Nephron (organoid): Measurements from ENCODE around the gene C19orf67.

Source experiments
- H3K27ac Mint-ChIP-seq, 3 experiments: 2 replicates each; pipeline ENCODE4 v1.8.0; 2020; ENCODE audit warnings: mixed read lengths in 3 of 3, mild to moderate bottlenecking in 2 of 3, moderate library complexity in 1 of 3
- H3K27me3 Mint-ChIP-seq: 2 replicates; pipeline ENCODE4 v1.8.0; 2021; ENCODE audit warnings: low read depth, mild to moderate bottlenecking, moderate library complexity, mixed read lengths
- H3K36me3 Mint-ChIP-seq: 2 replicates; pipeline ENCODE4 v1.8.0; 2020; ENCODE audit warnings: low read depth, mixed read lengths
- H3K4me1 Mint-ChIP-seq: 2 replicates; pipeline ENCODE4 v1.8.0; 2020; ENCODE audit warnings: mixed read lengths
- H3K4me3 Mint-ChIP-seq, 3 experiments: 2 replicates each; pipeline ENCODE4 v1.8.0; 2020; ENCODE audit warnings: mild to moderate bottlenecking in 3 of 3, mixed read lengths in 3 of 3, moderate library complexity in 2 of 3
- H3K9me3 Mint-ChIP-seq: 2 replicates; pipeline ENCODE4 v1.8.0; 2020; ENCODE audit warnings: mixed read lengths
- CTCF ChIP-seq, 3 experiments: fragments of 200-600 bp; sonication (generic); IDR thresholded peaks; one replicate each; pipeline ENCODE4 v1.5.0; 2021; ENCODE audit warnings: antibody characterized with exemption in 3 of 3; ENCODE audit not compliant: unreplicated experiment in 3 of 3

The C19orf67 gene

GRCh38 chr19:14119644-14120496, 34.3 kb upstream of the C19orf67 start:
- Mint-ChIP-seq H3K9me3 (no peaks in the 10 kb centered on the region), H3K27ac (peak overlapping the region; percentile 99 to 100 (median 99)), H3K4me1 (peaks cover 42% of the 10 kb centered on the region), H3K36me3 (peaks cover 4% of the 10 kb centered on the region), H3K4me3 (peak overlapping the region; percentile 43 to 60 (median 48)), H3K27me3 (no peaks in the 10 kb centered on the region)
- no peak for TF ChIP-seq CTCF (IDR thresholded peaks at IDR 0.05; ENCODE audit: unreplicated experiment in 3 of 3)

DNA sequence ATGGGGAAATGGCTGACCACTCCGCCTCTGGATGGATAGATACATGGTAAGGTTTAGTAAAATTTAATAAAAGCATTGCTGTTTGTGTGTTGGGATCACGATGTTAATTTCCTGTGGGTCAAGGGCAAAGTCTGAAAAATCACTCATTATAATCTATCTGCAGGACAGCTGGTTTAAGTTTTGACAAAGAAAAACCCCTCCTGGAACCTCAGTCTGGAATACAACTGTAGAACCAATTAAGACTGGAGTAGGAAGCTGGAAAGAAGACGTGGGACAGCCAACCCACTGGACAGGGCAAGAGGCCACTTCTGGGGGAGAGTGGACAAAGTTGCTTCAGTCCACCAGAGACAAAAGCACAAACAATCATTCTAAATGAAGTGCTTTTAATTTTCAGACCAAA, 33.6 kb upstream of the C19orf67 start:
- H3K4me3 Mint-ChIP-seq, result peak overlapping the region; percentile 94 to 96 (median 96)
- peak overlapping the region; percentile 99 to 100 (median 99) for H3K27ac Mint-ChIP-seq

GRCh38 chr19:14118165-14119051, 32.8 kb upstream of the C19orf67 start:
- H3K27me3 Mint-ChIP-seq, result no peaks in the 10 kb centered on the region
- H3K4me1 Mint-ChIP-seq, result peaks cover 52% of the 10 kb centered on the region
- no peak for TF ChIP-seq CTCF (IDR thresholded peaks at IDR 0.05; ENCODE audit: unreplicated experiment in 3 of 3)
- H3K4me3 Mint-ChIP-seq, result peak overlapping the region; percentile 94 to 96 (median 96)
- H3K36me3 Mint-ChIP-seq, result peaks cover 4% of the 10 kb centered on the region
- H3K9me3 Mint-ChIP-seq, result no peaks in the 10 kb centered on the region
- H3K27ac Mint-ChIP-seq, result peak overlapping the region; percentile 99 to 100 (median 99)

More for the DNA sequence above, 33.6 kb upstream of the C19orf67 start:
- H3K36me3 Mint-ChIP-seq, result peaks cover 4% of the 10 kb centered on the region
- H3K27me3 Mint-ChIP-seq, result no peaks in the 10 kb centered on the region
- H3K9me3 Mint-ChIP-seq, result no peaks in the 10 kb centered on the region
- peaks cover 46% of the 10 kb centered on the region for H3K4me1 Mint-ChIP-seq
- no peak for TF ChIP-seq CTCF (IDR thresholded peaks at IDR 0.05; ENCODE audit: unreplicated experiment in 3 of 3)

DNA sequence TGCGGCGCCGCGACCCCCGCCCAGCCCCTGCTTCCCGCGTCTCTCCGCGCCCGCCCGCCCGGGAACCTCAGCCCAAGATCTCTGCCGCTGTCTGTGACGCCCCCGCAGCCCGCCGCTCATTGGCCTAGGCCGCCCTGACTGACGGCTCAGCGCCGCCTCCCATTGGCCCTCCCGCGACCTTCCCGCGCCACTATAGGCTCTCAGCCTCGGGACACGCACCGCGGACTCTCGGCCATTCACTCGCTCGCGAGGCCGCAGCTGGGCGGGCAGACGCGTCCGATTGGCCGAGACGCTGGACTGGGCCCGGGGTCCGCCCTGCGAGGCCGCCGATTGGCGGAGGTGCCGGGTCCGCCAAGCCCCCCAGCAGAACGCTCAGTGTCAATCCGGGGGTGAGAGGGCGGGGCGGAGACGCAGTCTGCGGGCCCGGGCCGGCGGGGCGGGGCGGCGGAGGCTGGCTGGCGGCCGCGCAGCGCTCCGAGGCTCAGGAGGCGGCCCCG, 32.1 kb upstream of the C19orf67 start, which contains the start of gene PRKACA:
Gene PRKACA, minus strand, starts transcription at position 95 of the 497 bp plus-strand sequence. CDS start 215 bp downstream, outside the sequence.
- Mint-ChIP-seq H3K4me1 (peaks cover 53% of the 10 kb centered on the region), H3K27me3 (no peaks in the 10 kb centered on the region), H3K9me3 (no peaks in the 10 kb centered on the region), H3K27ac (peak within 1 kb of the TSS; percentile 99 to 100 (median 99)), H3K36me3 (no peaks in the 10 kb centered on the region), H3K4me3 (peak within 1 kb of the TSS; percentile 96 to 99 (median 99))
- no peak for TF ChIP-seq CTCF (IDR thresholded peaks at IDR 0.05; ENCODE audit: unreplicated experiment in 3 of 3)

DNA sequence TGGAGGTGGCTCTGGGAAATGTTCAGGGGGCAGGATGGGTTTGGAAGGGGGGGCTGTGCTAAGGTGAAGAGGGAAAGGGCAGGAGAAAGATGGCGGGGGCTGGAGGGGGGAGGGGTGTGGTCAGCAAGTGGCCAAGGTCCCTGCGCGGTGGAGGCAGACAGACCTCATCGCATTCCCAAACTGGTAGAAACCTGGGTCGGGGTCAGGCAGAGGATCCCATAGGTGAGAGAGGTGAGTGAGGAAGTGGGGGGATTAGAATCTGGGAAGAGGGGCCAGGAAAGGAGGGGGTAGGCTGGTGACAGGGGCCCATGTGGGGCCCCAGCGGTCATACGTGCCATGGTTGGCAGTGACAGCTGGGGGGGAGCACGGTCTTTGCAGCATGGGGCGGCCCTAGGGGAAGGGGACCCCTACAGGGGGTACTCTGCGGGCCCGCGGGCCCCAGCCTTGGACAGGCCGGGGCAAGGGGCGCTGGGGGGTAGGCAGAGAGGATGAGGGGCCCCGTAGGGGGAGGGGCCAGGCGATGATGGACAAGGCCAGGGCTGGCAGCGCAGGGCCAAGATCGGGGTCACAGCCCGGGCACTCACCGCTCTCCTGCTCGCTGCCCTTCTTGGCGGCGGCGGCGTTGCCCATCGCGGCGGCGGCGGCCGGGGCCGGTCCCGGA, 31.5 kb upstream of the C19orf67 start:
- TF ChIP-seq CTCF (IDR thresholded peaks at IDR 0.05; ENCODE audit: unreplicated experiment in 3 of 3), result no peak
- Mint-ChIP-seq H3K9me3 (no peaks in the 10 kb centered on the region), H3K27me3 (no peaks in the 10 kb centered on the region), H3K27ac (peak overlapping the region; percentile 85 to 94 (median 88)), H3K36me3 (no peaks in the 10 kb centered on the region), H3K4me3 (peak overlapping the region; percentile 96 to 99 (median 97)), H3K4me1 (peaks cover 51% of the 10 kb centered on the region)
